NOMO-1 treated with DMSO at 0.1 percent for 48 hours (cell line): Measurements from ENCODE around the gene SP1.
"Not testable (repeated sequence)": the region's sequence is repeated elsewhere in the genome, so short reads cannot be mapped to it uniquely, and the experiment has no call there.

Source experiments
- DNase-seq: peaks from one replicate; lab custom pipeline; 2025; ENCODE audit not compliant: unreplicated experiment; lab: John Stamatoyannopoulos, UW

SP1 gene

DNA sequence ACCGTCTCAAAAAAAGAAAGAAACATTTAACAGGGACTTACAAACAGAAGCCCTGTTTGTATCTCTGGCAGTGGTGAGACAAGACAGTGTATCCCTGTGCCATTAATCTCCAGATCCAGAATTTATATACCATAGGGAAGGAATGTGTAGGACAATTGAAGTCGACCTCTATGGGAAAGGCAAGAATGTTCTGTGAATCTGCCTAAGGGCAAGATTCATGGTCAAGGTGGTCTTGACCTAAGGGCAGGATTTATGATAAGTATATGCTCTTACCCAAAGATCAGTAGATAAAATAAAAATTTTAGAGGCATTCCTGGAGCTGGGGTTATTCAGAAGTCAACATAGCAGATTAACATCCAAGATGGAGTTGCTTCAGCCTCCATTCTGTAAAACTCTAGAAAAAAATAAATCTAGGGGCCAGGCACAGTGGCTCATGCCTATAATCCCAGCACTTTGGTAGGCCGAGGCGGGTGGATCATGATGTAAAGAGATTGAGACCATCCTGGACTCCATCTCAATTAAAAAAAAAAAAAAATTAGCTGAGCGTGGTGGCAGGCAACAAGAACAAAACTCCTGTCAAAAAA, 21.0 kb upstream of the SP1 start:
- DNase-seq, result no peak

DNA sequence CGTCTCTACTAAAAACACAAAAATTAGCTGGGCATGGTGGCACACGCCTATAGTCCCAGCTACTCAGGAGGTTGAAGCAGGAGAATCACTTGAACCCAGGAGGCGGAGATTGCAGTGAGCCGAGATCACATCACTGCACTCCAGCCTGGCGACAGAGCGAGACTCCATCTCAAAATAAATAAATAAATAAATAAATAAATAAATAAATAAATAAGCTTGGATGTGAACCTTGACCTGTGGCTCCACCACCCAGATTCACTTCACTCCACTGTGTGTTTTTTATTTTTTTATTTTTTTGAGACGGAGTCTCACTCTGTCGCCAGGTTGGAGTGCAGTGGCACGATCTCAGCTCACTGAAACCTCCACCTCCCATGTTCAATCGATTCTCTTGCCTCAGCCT, 18.3 kb upstream of the SP1 start:
- not testable (repeated sequence) for DNase-seq

DNA sequence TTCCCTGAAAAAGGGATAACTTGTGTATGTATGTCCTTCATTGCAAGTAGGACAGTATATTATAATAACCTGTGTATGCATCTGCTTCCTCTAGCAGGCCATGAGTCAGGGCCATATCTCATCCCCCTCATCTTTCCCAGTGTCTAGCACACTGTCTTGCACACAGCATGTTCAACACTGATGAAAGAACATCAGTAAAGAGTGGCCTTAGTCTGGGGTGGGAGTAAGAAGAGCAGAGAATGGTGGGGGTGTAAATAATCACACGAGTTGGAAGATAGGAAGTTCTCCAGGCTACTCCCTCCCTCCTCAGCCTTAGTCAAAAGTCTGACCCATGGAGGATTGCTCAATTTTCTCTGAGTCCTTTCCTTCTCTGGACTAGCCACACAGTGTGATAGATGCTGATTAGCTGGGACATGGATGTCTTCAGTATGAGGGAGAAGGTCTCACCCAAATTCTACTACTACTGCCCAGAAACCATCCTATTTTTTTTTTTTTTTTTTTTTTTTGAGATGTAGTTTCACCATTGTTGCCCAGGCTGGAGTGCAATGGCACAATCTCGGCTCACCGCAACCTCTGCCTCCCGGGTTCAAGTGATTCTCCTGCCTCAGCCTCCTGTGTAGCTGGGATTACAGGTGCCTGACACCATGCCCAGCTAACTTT, 14.6 kb upstream of the SP1 start:
- no peak for DNase-seq

GRCh38 chr12:53373554-53374133, 6.3 kb upstream of the SP1 start:
- DNase-seq, result not testable (repeated sequence)

DNA sequence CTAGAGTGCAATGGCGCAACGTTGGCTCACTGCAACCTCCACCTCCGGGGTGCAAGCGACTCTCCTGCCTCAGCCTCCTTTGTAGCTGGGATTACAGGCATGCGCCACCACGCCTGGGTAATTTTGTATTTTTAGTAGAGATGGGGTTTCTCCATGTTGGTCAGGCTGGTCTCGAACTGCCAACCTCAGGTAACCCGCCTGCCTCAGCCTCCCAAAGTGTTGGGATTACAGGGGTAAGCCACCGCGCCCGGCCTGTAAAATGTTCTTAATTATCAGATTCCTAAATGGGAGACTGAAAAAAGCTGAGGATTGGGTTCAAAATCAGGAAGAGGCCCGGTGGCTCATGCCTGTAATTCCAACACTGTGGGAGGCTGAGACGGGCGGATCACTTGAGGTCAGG, 5.7 kb upstream of the SP1 start:
- not testable (repeated sequence) for DNase-seq

GRCh38 chr12:53376747-53377146, 3.2 kb upstream of the SP1 start:
- no peak for DNase-seq

DNA sequence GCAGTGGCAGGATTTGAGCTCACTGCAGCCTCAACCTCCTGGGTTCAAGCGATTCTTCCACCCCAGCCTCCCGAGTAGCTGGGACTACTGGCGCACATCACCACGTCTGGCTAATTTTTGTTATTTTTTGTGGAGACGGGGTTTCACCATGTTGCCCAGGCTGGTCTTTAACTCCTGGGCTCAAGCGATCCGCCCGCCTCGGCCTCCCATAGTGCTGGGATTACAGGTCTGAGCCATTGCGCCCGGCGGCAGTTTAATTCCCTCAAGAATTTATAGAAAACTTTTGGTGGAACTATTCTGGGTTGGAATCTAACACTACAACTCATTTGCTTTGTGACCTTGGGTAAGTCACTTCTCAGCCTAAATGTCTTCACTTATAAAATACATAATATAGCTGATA, 1.8 kb upstream of the SP1 start:
- DNase-seq, result no peak

DNA sequence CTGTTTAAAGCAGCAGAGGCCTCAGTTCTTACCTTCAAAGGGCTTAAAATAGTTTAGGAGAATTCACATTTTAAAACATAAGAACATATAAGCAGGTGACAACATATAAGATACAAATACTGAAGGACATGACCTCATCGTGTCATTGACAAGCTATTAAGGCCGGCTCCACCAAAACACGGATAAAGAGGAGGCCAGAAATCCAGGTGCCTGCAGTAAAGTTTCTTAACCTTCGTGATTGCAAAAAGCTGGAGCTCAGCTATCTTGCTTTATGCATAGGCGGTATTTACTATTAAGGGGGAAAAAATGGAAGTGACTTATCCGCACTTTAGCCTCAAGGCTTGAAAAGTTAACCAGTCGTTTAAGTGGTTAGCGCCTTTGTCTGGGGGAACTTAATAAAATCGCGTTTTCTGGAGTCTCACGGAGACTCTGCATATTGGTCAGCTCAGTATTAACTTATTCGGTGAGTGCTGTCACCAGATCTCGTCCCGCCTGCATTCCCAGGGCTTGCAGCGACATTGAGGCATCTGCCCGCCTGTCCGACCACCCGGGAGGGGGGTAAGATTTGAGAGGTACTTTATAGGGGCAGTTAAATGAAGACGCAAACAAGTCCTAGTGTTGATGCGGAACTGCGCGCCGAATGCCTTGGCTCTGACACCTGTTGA, 1.1 kb upstream of the SP1 start:
- peak; percentile 55 for DNase-seq

DNA sequence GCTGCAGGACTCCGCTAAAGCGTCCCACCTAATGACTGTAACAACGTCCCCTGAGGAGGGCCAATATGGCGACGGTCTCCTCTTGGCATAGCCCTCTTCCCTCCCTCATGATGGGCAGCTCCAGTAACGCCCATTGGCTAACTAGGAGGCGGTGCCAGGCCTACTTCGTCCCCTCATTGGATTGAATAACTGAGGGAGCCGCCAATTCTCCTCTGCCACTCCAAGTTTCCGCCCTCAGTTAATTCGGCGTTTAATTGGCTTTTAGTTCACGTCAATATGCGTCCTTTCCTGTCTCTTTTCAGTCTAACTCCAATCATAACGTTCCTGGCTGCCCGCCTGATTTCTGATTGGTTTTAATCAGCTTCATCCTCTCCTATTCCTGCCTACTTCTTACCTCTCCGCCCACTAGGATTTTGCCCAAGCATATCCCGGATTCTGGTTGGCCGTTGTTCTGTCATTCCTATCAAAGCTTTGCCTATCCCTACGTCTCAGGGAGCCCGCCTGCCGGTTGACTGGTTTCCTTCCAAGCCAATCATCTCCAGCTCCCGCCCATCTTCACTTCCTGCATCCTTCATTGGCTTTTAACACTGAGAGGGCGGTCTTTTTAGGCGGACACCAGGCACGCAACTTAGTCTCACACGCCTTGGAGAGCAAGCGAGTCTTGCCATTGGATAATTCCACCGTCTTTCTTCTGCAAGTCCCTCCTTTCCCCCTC, 430 bp upstream of the SP1 start:
- DNase-seq, result peak; percentile 100

GRCh38 chr12:53380794-53381730, 1.1 kb downstream of the SP1 start:
- DNase-seq, result peak; percentile 75

DNA sequence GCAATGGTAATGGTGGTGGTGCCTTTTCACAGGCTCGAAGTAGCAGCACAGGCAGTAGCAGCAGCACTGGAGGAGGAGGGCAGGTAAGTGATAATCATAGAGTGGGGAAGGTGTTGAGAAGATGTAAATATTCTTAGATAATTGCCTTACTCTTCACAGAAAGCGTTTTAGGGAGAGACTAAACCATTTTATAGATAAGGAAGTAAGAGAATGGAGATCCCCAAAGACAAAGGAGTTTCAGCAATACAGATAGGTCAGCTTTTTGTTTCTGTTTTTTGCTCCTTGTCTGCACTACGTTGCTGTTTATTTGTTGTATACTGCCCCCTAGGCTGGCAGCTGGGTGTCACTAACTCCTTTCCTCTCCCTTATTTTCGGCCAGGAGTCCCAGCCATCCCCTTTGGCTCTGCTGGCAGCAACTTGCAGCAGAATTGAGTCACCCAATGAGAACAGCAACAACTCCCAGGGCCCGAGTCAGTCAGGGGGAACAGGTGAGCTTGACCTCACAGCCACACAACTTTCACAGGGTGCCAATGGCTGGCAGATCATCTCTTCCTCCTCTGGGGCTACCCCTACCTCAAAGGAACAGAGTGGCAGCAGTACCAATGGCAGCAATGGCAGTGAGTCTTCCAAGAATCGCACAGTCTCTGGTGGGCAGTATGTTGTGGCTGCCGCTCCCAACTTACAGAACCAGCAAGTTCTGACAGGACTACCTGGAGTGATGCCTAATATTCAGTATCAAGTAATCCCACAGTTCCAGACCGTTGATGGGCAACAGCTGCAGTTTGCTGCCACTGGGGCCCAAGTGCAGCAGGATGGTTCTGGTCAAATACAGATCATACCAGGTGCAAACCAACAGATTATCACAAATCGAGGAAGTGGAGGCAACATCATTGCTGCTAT, 2.0 kb downstream of the SP1 start:
- DNase-seq, result peak; percentile 64

DNA sequence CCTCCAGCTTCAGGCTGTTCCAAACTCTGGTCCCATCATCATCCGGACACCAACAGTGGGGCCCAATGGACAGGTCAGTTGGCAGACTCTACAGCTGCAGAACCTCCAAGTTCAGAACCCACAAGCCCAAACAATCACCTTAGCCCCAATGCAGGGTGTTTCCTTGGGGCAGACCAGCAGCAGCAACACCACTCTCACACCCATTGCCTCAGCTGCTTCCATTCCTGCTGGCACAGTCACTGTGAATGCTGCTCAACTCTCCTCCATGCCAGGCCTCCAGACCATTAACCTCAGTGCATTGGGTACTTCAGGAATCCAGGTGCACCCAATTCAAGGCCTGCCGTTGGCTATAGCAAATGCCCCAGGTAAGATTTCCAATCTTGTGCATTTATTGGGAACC, 3.3 kb downstream of the SP1 start:
- DNase-seq, result no peak

DNA sequence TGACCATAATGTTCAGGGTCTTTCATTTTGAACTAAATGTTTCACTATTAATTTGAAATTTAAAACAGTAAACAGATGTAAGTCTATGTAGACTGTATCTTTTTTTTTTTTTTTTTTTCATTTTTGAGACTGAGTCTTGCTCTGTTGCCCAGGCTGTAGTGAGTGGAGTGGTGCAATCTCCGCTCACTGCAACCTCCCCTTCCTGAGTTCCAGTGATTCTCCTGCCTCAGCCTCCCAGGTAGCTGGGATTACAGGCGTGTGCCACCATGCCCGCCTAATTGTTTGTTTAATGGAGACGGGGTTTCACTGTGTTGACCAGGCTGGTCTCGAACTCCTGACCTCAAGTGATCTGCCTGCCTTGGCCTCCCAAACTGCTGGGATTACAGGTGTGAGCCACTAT, 6.4 kb downstream of the SP1 start:
- not testable (repeated sequence) for DNase-seq

- DNase-seq, result no peak
Measured at GRCh38 chr12:53388932-53389331, 9.0 kb downstream of the SP1 start.

- no peak for DNase-seq
Measured at GRCh38 chr12:53389702-53390101, 9.7 kb downstream of the SP1 start.

DNA sequence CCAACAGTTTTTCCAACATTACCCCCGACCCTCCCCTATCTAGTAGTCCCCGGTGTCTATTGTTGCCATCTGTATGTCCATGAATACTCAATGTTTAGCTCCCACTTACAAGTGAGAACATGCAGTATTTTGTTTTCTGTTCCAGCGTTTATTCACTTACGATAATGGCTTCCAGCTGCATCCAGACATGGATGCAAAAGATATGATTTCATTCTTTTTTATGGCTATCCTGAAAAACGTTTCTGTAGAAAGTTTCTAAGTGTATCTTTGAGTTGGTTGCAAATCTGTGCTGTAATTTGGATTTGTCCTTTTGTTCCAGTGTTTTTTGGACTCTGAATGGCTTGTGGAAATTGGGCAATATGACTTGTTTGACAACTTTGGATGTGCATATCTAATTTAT, 11.7 kb downstream of the SP1 start:
- no peak for DNase-seq

DNA sequence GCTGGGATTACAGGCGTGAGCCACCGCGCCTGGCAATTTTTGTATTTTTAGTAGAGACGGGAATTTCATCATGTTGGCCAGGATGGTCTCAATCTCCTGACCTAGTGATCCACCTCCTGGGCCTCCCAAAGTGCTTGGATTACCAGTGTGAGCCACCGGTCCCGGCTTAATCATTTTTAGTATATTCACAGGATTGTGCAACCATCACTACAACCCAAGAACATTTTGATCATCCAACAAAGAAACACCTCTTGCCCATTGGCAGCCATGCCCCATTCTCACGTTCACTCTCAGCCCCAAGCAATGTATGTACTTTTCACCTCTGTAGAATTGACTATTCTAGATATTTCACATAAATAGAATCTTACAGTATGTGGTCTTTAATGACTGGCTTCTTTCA, 19.9 kb downstream of the SP1 start:
- DNase-seq, result no peak

DNA sequence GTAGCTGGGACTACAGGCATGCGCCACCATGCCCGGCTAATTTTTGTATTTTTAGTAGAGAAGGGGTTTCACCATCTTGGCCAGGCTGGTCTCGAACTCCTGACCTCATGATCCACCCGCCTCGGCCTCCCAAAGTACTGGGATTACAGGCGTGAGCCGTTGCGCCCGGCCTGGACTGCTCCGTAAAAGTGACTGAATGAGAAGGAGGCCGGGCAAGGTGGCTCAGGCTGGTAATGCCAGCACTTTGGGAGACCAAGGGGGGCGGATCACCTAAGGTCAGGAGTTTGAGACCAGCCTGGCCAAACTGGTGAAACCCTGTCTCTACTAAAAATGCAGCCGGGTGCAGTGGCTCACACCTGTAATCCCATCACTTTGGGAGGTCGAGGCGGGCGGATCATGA, 22.4 kb downstream of the SP1 start:
- not testable (repeated sequence) for DNase-seq

DNA sequence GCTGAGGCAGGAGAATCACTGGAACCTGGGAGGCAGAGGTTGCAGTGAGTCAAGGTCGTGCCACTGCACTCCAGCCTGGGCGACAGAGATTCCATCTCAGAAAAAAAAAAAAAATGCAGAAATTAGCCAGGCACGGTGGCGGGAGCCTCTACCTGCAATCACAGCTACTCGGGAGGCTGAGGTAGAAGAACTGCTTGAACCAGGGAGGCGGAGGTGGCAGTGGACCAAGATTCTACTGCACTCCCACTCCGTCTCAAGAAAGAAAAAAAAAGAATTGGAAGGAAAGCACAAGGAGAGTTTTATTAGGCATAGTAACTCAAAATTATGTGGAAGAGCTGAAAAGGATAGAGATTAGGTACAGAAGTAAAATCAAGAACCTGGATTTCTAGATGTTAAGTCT, 22.9 kb downstream of the SP1 start:
- DNase-seq, result no peak
